Neuronal stem cell (in vitro differentiated cells): ENCODE measurements around the gene ENPP6.

Experiments
- DNase-seq: peaks from one replicate; pipeline ENCODE4 v3.0.0-alpha.2; 2013; ENCODE audit warnings: low spot score
- H2AFZ ChIP-seq: one replicate; pipeline ENCODE4 v1.6.1; 2013; ENCODE audit warnings: mild to moderate bottlenecking, low read length, inconsistent platforms
- H2AK5ac ChIP-seq: 2 replicates; pipeline ENCODE4 v1.6.1; 2013; ENCODE audit warnings: low read depth, mild to moderate bottlenecking, inconsistent platforms, low read length, moderate library complexity, mixed read lengths
- H2BK120ac ChIP-seq: 2 replicates; pipeline ENCODE4 v1.6.1; 2013; ENCODE audit warnings: low read depth, mild to moderate bottlenecking, inconsistent platforms, low read length, moderate library complexity, mixed read lengths
- H2BK12ac ChIP-seq: one replicate; pipeline ENCODE4 v1.6.1; 2013; ENCODE audit warnings: low read length, inconsistent platforms
- H2BK15ac ChIP-seq: 2 replicates; pipeline ENCODE4 v1.6.1; 2013; ENCODE audit warnings: mild to moderate bottlenecking, low read length, inconsistent platforms, mixed read lengths
- H2BK5ac ChIP-seq: one replicate; pipeline ENCODE4 v1.6.1; 2013; ENCODE audit warnings: inconsistent platforms, mild to moderate bottlenecking, low read length, moderate library complexity
- H3K14ac ChIP-seq: one replicate; pipeline ENCODE4 v1.6.1; 2013; ENCODE audit warnings: low read length, inconsistent platforms
- H3K18ac ChIP-seq: 2 replicates; pipeline ENCODE4 v1.6.1; 2013; ENCODE audit warnings: low read length, inconsistent platforms
- H3K23ac ChIP-seq: 2 replicates; pipeline ENCODE4 v1.6.1; 2013; ENCODE audit warnings: low read depth, mild to moderate bottlenecking, mixed read lengths, low read length, inconsistent platforms; ENCODE audit not compliant: poor library complexity
- H3K27ac ChIP-seq: replicated peaks from 3 replicates; pipeline ENCODE4 v1.5.1; 2013; ENCODE audit warnings: low read length, inconsistent platforms
- H3K27me3 ChIP-seq, 3 experiments: 2 replicates each; pipeline ENCODE4 v1.6.1; 2013; ENCODE audit warnings: low read length in 3 of 3, mild to moderate bottlenecking in 2 of 3, inconsistent platforms in 1 of 3, low read depth in 1 of 3, mixed read lengths in 1 of 3, moderate library complexity in 1 of 3; ENCODE audit not compliant: control insufficient read depth in 3 of 3, insufficient read depth in 3 of 3
- H3K36me3 ChIP-seq, 2 donors: replicated peaks in 1 of 2; 2 replicates each; pipeline ENCODE4 v1.6.1; 2013; ENCODE audit warnings: low read length in 2 of 2; ENCODE audit not compliant: control insufficient read depth in 2 of 2, insufficient read depth in 2 of 2
- H3K4ac ChIP-seq: 2 replicates; pipeline ENCODE4 v1.6.1; 2013; ENCODE audit warnings: inconsistent platforms, mild to moderate bottlenecking, low read length, moderate library complexity
- H3K4me1 ChIP-seq, 2 donors: 1 replicate in 1 of 2; 2 replicates in 1 of 2; pipeline ENCODE4 v1.6.1; 2013; ENCODE audit warnings: low read length in 2 of 2, low read depth in 1 of 2; ENCODE audit not compliant: control insufficient read depth in 2 of 2, insufficient read depth in 1 of 2
- H3K4me2 ChIP-seq: one replicate; pipeline ENCODE4 v1.6.1; 2013; ENCODE audit warnings: mild to moderate bottlenecking, low read length, inconsistent platforms; ENCODE audit not compliant: insufficient read depth, poor library complexity, severe bottlenecking
- H3K4me3 ChIP-seq, 2 donors: 2 replicates each; pipeline ENCODE4 v1.5.1; 2013; ENCODE audit warnings: low read length in 2 of 2, mild to moderate bottlenecking in 2 of 2, inconsistent platforms in 1 of 2, moderate library complexity in 1 of 2
- H3K79me1 ChIP-seq: one replicate; pipeline ENCODE4 v1.6.1; 2013; ENCODE audit warnings: low read depth, mild to moderate bottlenecking, inconsistent platforms, low read length, moderate library complexity
- H3K9ac ChIP-seq: one replicate; pipeline ENCODE4 v1.6.1; 2013; ENCODE audit warnings: mild to moderate bottlenecking, low read depth, low read length, inconsistent platforms; ENCODE audit not compliant: poor library complexity
- H3K9me3 ChIP-seq, 2 donors: replicated peaks in 1 of 2; 2 replicates each; pipeline versions ENCODE3 to v1.6.1; 2013; ENCODE audit warnings: low read length in 2 of 2, mild to moderate bottlenecking in 2 of 2, inconsistent platforms in 1 of 2, low read depth in 1 of 2, mixed read lengths in 1 of 2, moderate library complexity in 1 of 2; ENCODE audit not compliant: control insufficient read depth in 2 of 2, insufficient read depth in 1 of 2
- H4K8ac ChIP-seq: one replicate; pipeline ENCODE4 v1.6.1; 2013; ENCODE audit warnings: low read depth, mild to moderate bottlenecking, inconsistent platforms, low read length, moderate library complexity
- H4K91ac ChIP-seq: one replicate; pipeline ENCODE4 v1.6.1; 2013; ENCODE audit warnings: low read length, low read depth, mild to moderate bottlenecking, inconsistent platforms; ENCODE audit not compliant: poor library complexity
- whole genome bisulfite sequencing, 2 donors: extraction: QIAGEN DNeasy Blood & Tissue Kit; methylation state at CpG; one replicate each; pipeline ENCODE4 v1.1.7; 2013; ENCODE audit warnings: missing lambda C conversion rate in 2 of 2, mixed read lengths in 1 of 2; ENCODE audit not compliant: insufficient read length in 2 of 2, insufficient replicate concordance in 1 of 2; ENCODE audit errors: extremely low coverage in 2 of 2; 5-methylcytosine and 5-hydroxymethylcytosine counted together

ENPP6 gene

GRCh38 chr4:184263461-184263860 lies 45.8 kb upstream of the ENPP6 start:
- no peak overlapping the region for H2AK5ac ChIP-seq
- no peak overlapping the region for H3K4ac ChIP-seq
- H3K9ac ChIP-seq = no peak overlapping the region
- H2BK15ac ChIP-seq = no peak overlapping the region
- no peak for DNase-seq
- peaks cover 0 to 4% (median 0%) of the 10 kb centered on the region in 3 experiments for H3K27me3 ChIP-seq
- H3K79me1 ChIP-seq = no peaks in the 10 kb centered on the region
- no peak overlapping the region for H3K27ac ChIP-seq
- H3K18ac ChIP-seq = no peak overlapping the region
- H4K8ac ChIP-seq = no peak overlapping the region
- no peak overlapping the region for H2BK12ac ChIP-seq
- H3K9me3 ChIP-seq = peaks cover 0 to 2% of the 10 kb centered on the region in 2 donors
- no peak overlapping the region for H3K23ac ChIP-seq
- peaks cover 2 to 8% of the 10 kb centered on the region in 2 donors for H3K4me1 ChIP-seq
- WGBS, 2 donors = no CpG with 5 or more reads among the region's 5 CpGs
- no peak overlapping the region for H3K4me2 ChIP-seq
- H3K4me3 ChIP-seq = no peak overlapping the region
- no peak overlapping the region for H3K14ac ChIP-seq
- H4K91ac ChIP-seq = no peak overlapping the region
- H2BK5ac ChIP-seq = no peak overlapping the region
- no peaks in the 10 kb centered on the region for H3K36me3 ChIP-seq
- H2BK120ac ChIP-seq = no peak overlapping the region
- H2AFZ ChIP-seq = peak overlapping the region; percentile 86

- no peak overlapping the region for H3K14ac ChIP-seq
- no peak overlapping the region for H2BK12ac ChIP-seq
- H2BK15ac ChIP-seq = no peak overlapping the region
- no peak overlapping the region for H4K8ac ChIP-seq
- H3K79me1 ChIP-seq = no peaks in the 10 kb centered on the region
- no peak overlapping the region for H3K9ac ChIP-seq
- no peak overlapping the region for H3K4me3 ChIP-seq
- H3K27ac ChIP-seq = no peak overlapping the region
- no peaks in the 10 kb centered on the region for H3K36me3 ChIP-seq
- no peak overlapping the region for H2AK5ac ChIP-seq
- H3K23ac ChIP-seq = no peak overlapping the region
- peaks cover 0 to under 1% of the 10 kb centered on the region in 2 donors for H3K9me3 ChIP-seq
- no peak overlapping the region for H2AFZ ChIP-seq
- no peak for DNase-seq
- H4K91ac ChIP-seq = no peak overlapping the region
- no peak overlapping the region for H3K4ac ChIP-seq
- peaks cover under 1 to 3% of the 10 kb centered on the region in 2 donors for H3K4me1 ChIP-seq
- H2BK120ac ChIP-seq = no peak overlapping the region
- H3K18ac ChIP-seq = no peak overlapping the region
- peaks cover 0 to 6% (median 0%) of the 10 kb centered on the region in 3 experiments for H3K27me3 ChIP-seq
- H3K4me2 ChIP-seq = no peak overlapping the region
- H2BK5ac ChIP-seq = no peak overlapping the region
Measured at GRCh38 chr4:184262901-184263300, 45.2 kb upstream of the ENPP6 start.

GRCh38 chr4:184261246-184261645 lies 43.6 kb upstream of the ENPP6 start:
- H3K23ac ChIP-seq = no peak overlapping the region
- no peak overlapping the region for H2BK120ac ChIP-seq
- H4K8ac ChIP-seq = no peak overlapping the region
- no peak overlapping the region for H3K9ac ChIP-seq
- no peaks in the 10 kb centered on the region for H3K36me3 ChIP-seq
- H3K27ac ChIP-seq = no peak overlapping the region
- H3K27me3 ChIP-seq = peaks cover 0 to 9% (median 0%) of the 10 kb centered on the region in 3 experiments
- no peak overlapping the region for H4K91ac ChIP-seq
- H2BK15ac ChIP-seq = no peak overlapping the region
- no peak for DNase-seq
- no peaks in the 10 kb centered on the region for H3K9me3 ChIP-seq
- no CpG with 5 or more reads among the region's 5 CpGs for WGBS, 2 donors
- H2AK5ac ChIP-seq = no peak overlapping the region
- H2AFZ ChIP-seq = no peak overlapping the region
- no peak overlapping the region for H3K4me3 ChIP-seq
- H2BK12ac ChIP-seq = no peak overlapping the region
- H3K79me1 ChIP-seq = no peaks in the 10 kb centered on the region
- H3K4me1 ChIP-seq = peaks cover 0 to 3% of the 10 kb centered on the region in 2 donors
- H3K4me2 ChIP-seq = no peak overlapping the region
- no peak overlapping the region for H2BK5ac ChIP-seq
- no peak overlapping the region for H3K18ac ChIP-seq
- no peak overlapping the region for H3K14ac ChIP-seq
- no peak overlapping the region for H3K4ac ChIP-seq

GRCh38 chr4:184259866-184260265 lies 42.2 kb upstream of the ENPP6 start:
- no CpG with 5 or more reads among the region's 6 CpGs for WGBS, 2 donors
- Histone ChIP-seq H3K36me3 (no peaks in the 10 kb centered on the region), H3K23ac (no peak overlapping the region), H3K79me1 (no peaks in the 10 kb centered on the region), H3K4me2 (no peak overlapping the region), H3K18ac (peak overlapping the region; percentile 23), H3K14ac (no peak overlapping the region), H4K91ac (no peak overlapping the region), H4K8ac (no peak overlapping the region), H2BK12ac (no peak overlapping the region), H2AK5ac (no peak overlapping the region), H3K4ac (no peak overlapping the region), H3K27me3 (peaks cover 0 to 9% (median 0%) of the 10 kb centered on the region in 3 experiments), H2BK5ac (no peak overlapping the region), H2BK120ac (no peak overlapping the region), H3K27ac (no peak overlapping the region), H2BK15ac (no peak overlapping the region), H3K4me1 (peaks cover 2 to 7% of the 10 kb centered on the region in 2 donors), H2AFZ (no peak overlapping the region), H3K9me3 (no peaks in the 10 kb centered on the region), H3K9ac (no peak overlapping the region), H3K4me3 (no peak overlapping the region)
- no peak for DNase-seq
